HepG2 (cell line): ENCODE measurements around the gene CKMT2.

Source experiments
- AFF4 ChIP-seq: sonication (generic); formaldehyde crosslinking; IDR thresholded peaks from 2 replicates; pipeline ENCODE4 v1.4.0; 2020; ENCODE audit warnings: missing genetic modification reagents
- ARID5B ChIP-seq: IDR thresholded peaks from 2 replicates; pipeline ENCODE4 v1.4.0; 2020; ENCODE audit warnings: mild to moderate bottlenecking, missing genetic modification reagents
- CTCF ChIP-seq: sonication (generic); formaldehyde crosslinking; IDR thresholded peaks from 2 replicates; pipeline ENCODE4 v1.5.0; 2020; ENCODE audit warnings: mild to moderate bottlenecking, missing genetic modification reagents, moderate library complexity
- EZH2 ChIP-seq: conservative IDR thresholded peaks from 2 replicates; pipeline ENCODE4 v1.6.1; 2012; ENCODE audit warnings: mild to moderate bottlenecking, low read depth, low read length, moderate library complexity
- GABPA ChIP-seq, 2 experiments: IDR thresholded peaks; 2 replicates each; pipeline ENCODE4 v1.6.1; 2011 to 2016; ENCODE audit warnings: low read depth in 2 of 2, low read length in 1 of 2, missing biosample characterization in 1 of 2, missing genetic modification characterization in 1 of 2
- MYNN ChIP-seq: sonication (generic); formaldehyde crosslinking; IDR thresholded peaks from 2 replicates; pipeline ENCODE4 v1.4.0; 2020; ENCODE audit warnings: mild to moderate bottlenecking, low read depth, missing genetic modification reagents
- PHF8 ChIP-seq: sonication (generic); formaldehyde crosslinking; IDR thresholded peaks from 2 replicates; pipeline ENCODE4 v1.5.0; 2020; ENCODE audit warnings: missing genetic modification reagents
- TGIF2 ChIP-seq: IDR thresholded peaks from 2 replicates; pipeline ENCODE4 v1.6.1; 2016; ENCODE audit warnings: control low read depth, missing compliant biosample characterization
- ZBTB7B ChIP-seq: sonication (generic); formaldehyde crosslinking; IDR thresholded peaks from 2 replicates; pipeline ENCODE4 v1.4.0; 2020; ENCODE audit warnings: missing genetic modification reagents
- ZFP36 ChIP-seq: fragments of 150-350 bp; IDR thresholded peaks from 2 replicates; pipeline ENCODE4 v1.6.1; 2018; ENCODE audit warnings: borderline replicate concordance, low read length, low read depth; ENCODE audit not compliant: partially characterized antibody
- ZNF513 ChIP-seq: sonication (generic); formaldehyde crosslinking; conservative IDR thresholded peaks from 2 replicates; pipeline ENCODE4 v1.5.0; 2020; ENCODE audit warnings: missing genetic modification reagents

GRCh38 chr5:81268521-81269196 lies 35.5 kb downstream of the CKMT2 start:
- TF ChIP-seq MYNN = no peak
- no peak for TF ChIP-seq TGIF2 (CRISPR knock-in tag)
- TF ChIP-seq ZNF513 = no peak
- no peak for TF ChIP-seq CTCF
- TF ChIP-seq EZH2 = no peak
- no peak for TF ChIP-seq ZBTB7B (CRISPR knock-in tag)
- no peak for TF ChIP-seq AFF4 (CRISPR knock-in tag)
- TF ChIP-seq ZFP36 = no peak
- TF ChIP-seq ARID5B (CRISPR knock-in tag) = no peak
- TF ChIP-seq PHF8 (CRISPR knock-in tag) = no peak
- TF ChIP-seq GABPA (IDR thresholded peaks at IDR 0.05; ENCODE audit: low read depth, low read length) = no peak
- TF ChIP-seq GABPA (CRISPR knock-in tag; IDR thresholded peaks at IDR 0.05; ENCODE audit: low read depth) = no peak
